HepG2 (cell line): ENCODE results near the gene HLF. TPM values are rescaled to one million over a fixed set of nuclear protein-coding genes. Genes with fewer than 3 reads are reported as not detected.

Source experiments
- ARHGAP35 ChIP-seq: sonication (generic); formaldehyde crosslinking; IDR thresholded peaks from 2 replicates; pipeline ENCODE4 v1.9.0; 2022; ENCODE audit warnings: mild to moderate bottlenecking, inconsistent platforms, moderate library complexity, missing genetic modification reagents, borderline replicate concordance
- CBX1 ChIP-seq: IDR thresholded peaks from one replicate; pipeline ENCODE4 v1.6.1; 2016; ENCODE audit warnings: antibody characterized with exemption, low read depth
- HDAC2 ChIP-seq: sonication (generic); formaldehyde crosslinking; IDR thresholded peaks from 2 replicates; pipeline ENCODE4 v1.4.0; 2020; ENCODE audit warnings: missing genetic modification reagents
- HMG20A ChIP-seq: IDR thresholded peaks from 2 replicates; pipeline ENCODE4 v1.6.1; 2016; ENCODE audit warnings: borderline replicate concordance
- HOXD1 ChIP-seq: sonication (generic); formaldehyde crosslinking; IDR thresholded peaks from 2 replicates; pipeline ENCODE4 v1.5.0; 2020; ENCODE audit warnings: missing genetic modification reagents
- KLF15 ChIP-seq: sonication (generic); formaldehyde crosslinking; IDR thresholded peaks from 2 replicates; pipeline ENCODE4 v1.8.1; 2023; ENCODE audit warnings: borderline replicate concordance, mild to moderate bottlenecking, inconsistent platforms, missing genetic modification reagents, mixed read lengths
- PCBP1 ChIP-seq: fragments of 200-400 bp; formaldehyde crosslinking; IDR thresholded peaks from 2 replicates; pipeline ENCODE4 v1.6.1; 2017; ENCODE audit warnings: mild to moderate bottlenecking, low read depth, low read length, borderline replicate concordance
- SRSF1 ChIP-seq: fragments of 200-400 bp; formaldehyde crosslinking; optimal IDR thresholded peaks from 2 replicates; pipeline ENCODE3; 2017; ENCODE audit warnings: mild to moderate bottlenecking, low read depth, low read length, moderate library complexity
- ZBTB38 ChIP-seq: sonication (generic); formaldehyde crosslinking; IDR thresholded peaks from 2 replicates; pipeline ENCODE4 v1.5.1; 2020; ENCODE audit warnings: mild to moderate bottlenecking, missing genetic modification reagents
- ZNF101 ChIP-seq: sonication (generic); formaldehyde crosslinking; IDR thresholded peaks from 2 replicates; pipeline ENCODE4 v1.4.0; 2020; ENCODE audit warnings: mild to moderate bottlenecking, low read depth, missing genetic modification reagents, borderline replicate concordance
- ZNF724P ChIP-seq: sonication (generic); formaldehyde crosslinking; IDR thresholded peaks from 2 replicates; pipeline ENCODE4 v1.8.0; 2022; ENCODE audit warnings: missing genetic modification reagents, borderline replicate concordance
- ZSCAN21 ChIP-seq: sonication (generic); formaldehyde crosslinking; IDR thresholded peaks from 2 replicates; pipeline ENCODE4 v1.8.0; 2022; ENCODE audit warnings: mild to moderate bottlenecking, missing genetic modification reagents, moderate library complexity, borderline replicate concordance
- polyA plus RNA-seq, 8 experiments: library from polyadenylated mRNA; depleted of rRNA in 3 of 8; stranded (reverse) in 7 of 8; unstranded in 1 of 8; fragments of >200 nt; fragmentation: Illumina TruSeq in 4 of 8; extraction: Trizol in 4 of 8; gene quantifications; 2 replicates each; pipeline versions ENCODE4 v1.2.1 to v1.2.3, GENCODE V29; 2011 to 2016; ENCODE audit warnings: low read depth in 4 of 8, missing spikeins in 1 of 8, mixed read lengths in 1 of 8; ENCODE audit not compliant: insufficient read depth in 1 of 8
- total RNA-seq, 5 experiments: library from RNA; depleted of rRNA; stranded (reverse); fragments of >200 nt; fragmentation: Illumina TruSeq; extraction: Trizol; gene quantifications; 2 replicates each; pipeline ENCODE4 v1.2.3, GENCODE V29; 2016; ENCODE audit warnings: low read depth in 1 of 5
- TF ChIP-seq, protein P1 (sequence below): IDR thresholded peaks from 2 replicates; pipeline ENCODE4 v1.6.1; 2012; ENCODE audit warnings: low read depth, low read length, improper control_type of control experiment
- TF ChIP-seq, protein P2 (sequence below): sonication (generic); formaldehyde crosslinking; IDR thresholded peaks from 2 replicates; pipeline ENCODE4 v1.4.0; 2020; ENCODE audit warnings: missing genetic modification reagents, mild to moderate bottlenecking, borderline replicate concordance
- TF ChIP-seq, protein P3 (sequence below): sonication (generic); formaldehyde crosslinking; conservative IDR thresholded peaks from 2 replicates; pipeline ENCODE4 v1.4.0; 2020; ENCODE audit warnings: missing genetic modification reagents
- TF ChIP-seq, protein P4 (sequence below): sonication (generic); formaldehyde crosslinking; IDR thresholded peaks from 2 replicates; pipeline ENCODE4 v1.8.0; 2022; ENCODE audit warnings: mild to moderate bottlenecking, missing genetic modification reagents, moderate library complexity
- TF ChIP-seq, protein P5 (sequence below): sonication (generic); formaldehyde crosslinking; IDR thresholded peaks from 2 replicates; pipeline ENCODE4 v1.4.0; 2020; ENCODE audit warnings: missing genetic modification reagents

The HLF gene
- total and polyA plus RNA-seq, 2 of the 13 experiments (the other 11 are each of a cell fraction or from before 2014, with no cell fraction given) = 202 to 346 TPM

DNA sequence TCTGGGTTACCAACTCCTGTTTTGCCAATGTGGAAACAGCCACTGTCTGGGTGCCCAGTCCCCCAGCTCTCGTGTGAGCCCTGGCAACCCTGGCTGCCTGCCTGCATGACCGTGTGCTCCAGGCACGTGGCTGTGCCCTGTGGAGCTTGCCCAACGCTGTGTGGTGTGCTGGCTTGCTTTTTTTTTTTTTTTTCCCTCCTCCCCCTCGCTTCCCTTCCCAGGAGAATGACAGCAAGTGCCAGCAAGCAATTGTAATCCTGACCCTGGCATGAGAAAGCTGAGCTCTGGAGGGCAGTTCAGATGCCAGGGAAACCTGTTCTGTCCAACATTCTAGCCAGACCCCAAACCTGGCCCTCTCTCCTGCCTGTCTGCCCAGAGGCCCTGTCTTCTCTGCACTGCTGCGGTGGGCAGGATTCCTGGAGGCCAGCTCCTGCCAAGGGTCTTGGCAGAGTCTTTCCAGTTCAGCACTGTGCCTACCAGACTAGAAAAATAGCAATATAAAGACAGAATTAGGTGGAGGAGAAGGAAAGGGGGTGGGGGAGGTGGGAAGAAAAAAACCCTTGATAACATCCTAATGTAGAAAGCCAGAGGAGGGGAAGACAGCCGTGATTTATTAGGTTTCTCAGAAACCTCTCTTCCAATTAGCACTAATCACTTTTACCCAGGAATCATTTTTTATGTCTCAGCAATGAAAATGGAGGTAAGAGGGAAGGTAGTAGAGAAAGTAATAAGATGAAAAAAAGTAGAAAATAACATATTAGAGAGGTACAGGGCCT is 9.0 kb downstream of the HLF start (continued):
- TF ChIP-seq, protein P1, sequence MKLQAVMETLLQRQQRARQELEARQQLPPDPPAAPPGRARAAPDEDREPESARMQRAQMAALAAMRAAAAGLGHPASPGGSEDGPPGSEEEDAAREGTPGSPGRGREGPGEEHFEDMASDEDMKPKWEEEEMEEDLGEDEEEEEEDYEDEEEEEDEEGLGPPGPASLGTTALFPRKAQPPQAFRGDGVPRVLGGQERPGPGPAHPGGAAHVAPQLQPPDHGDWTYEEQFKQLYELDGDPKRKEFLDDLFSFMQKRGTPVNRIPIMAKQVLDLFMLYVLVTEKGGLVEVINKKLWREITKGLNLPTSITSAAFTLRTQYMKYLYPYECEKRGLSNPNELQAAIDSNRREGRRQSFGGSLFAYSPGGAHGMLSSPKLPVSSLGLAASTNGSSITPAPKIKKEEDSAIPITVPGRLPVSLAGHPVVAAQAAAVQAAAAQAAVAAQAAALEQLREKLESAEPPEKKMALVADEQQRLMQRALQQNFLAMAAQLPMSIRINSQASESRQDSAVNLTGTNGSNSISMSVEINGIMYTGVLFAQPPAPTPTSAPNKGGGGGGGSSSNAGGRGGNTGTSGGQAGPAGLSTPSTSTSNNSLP = no peak
- TF ChIP-seq, protein P2, sequence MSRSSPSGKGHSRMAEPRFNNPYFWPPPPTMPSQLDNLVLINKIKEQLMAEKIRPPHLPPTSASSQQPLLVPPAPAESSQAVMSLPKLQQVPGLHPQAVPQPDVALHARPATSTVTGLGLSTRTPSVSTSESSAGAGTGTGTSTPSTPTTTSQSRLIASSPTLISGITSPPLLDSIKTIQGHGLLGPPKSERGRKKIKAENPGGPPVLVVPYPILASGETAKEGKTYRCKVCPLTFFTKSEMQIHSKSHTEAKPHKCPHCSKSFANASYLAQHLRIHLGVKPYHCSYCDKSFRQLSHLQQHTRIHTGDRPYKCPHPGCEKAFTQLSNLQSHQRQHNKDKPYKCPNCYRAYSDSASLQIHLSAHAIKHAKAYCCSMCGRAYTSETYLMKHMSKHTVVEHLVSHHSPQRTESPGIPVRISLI (CRISPR knock-in tag) = peak; percentile 97
- TF ChIP-seq ARHGAP35 (CRISPR knock-in tag) (no peak), HDAC2 (CRISPR knock-in tag) (no peak), PCBP1 (no peak), SRSF1 (peak; percentile 34), HMG20A (CRISPR knock-in tag) (no peak), ZNF724P (CRISPR knock-in tag) (no peak), CBX1 (no peak), KLF15 (no peak), ZNF101 (CRISPR knock-in tag) (0 out of 2 replicates have a peak, but pooled peaks have one; percentile 39), ZBTB38 (CRISPR knock-in tag) (peak; percentile 54; the same call in 1 of the 2 replicates), HOXD1 (CRISPR knock-in tag) (no peak), ZSCAN21 (CRISPR knock-in tag) (peak; percentile 65; the same call in 1 of the 2 replicates)
- TF ChIP-seq, protein P3, sequence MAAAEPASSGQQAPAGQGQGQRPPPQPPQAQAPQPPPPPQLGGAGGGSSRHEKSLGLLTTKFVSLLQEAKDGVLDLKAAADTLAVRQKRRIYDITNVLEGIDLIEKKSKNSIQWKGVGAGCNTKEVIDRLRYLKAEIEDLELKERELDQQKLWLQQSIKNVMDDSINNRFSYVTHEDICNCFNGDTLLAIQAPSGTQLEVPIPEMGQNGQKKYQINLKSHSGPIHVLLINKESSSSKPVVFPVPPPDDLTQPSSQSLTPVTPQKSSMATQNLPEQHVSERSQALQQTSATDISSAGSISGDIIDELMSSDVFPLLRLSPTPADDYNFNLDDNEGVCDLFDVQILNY (CRISPR knock-in tag) = no peak
- TF ChIP-seq, protein P4, sequence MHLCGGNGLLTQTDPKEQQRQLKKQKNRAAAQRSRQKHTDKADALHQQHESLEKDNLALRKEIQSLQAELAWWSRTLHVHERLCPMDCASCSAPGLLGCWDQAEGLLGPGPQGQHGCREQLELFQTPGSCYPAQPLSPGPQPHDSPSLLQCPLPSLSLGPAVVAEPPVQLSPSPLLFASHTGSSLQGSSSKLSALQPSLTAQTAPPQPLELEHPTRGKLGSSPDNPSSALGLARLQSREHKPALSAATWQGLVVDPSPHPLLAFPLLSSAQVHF = no peak
- TF ChIP-seq, protein P5, sequence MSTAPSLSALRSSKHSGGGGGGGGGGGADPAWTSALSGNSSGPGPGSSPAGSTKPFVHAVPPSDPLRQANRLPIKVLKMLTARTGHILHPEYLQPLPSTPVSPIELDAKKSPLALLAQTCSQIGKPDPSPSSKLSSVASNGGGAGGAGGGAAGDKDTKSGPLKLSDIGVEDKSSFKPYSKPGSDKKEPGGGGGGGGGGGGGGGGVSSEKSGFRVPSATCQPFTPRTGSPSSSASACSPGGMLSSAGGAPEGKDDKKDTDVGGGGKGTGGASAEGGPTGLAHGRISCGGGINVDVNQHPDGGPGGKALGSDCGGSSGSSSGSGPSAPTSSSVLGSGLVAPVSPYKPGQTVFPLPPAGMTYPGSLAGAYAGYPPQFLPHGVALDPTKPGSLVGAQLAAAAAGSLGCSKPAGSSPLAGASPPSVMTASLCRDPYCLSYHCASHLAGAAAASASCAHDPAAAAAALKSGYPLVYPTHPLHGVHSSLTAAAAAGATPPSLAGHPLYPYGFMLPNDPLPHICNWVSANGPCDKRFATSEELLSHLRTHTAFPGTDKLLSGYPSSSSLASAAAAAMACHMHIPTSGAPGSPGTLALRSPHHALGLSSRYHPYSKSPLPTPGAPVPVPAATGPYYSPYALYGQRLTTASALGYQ (CRISPR knock-in tag) = no peak
